ENCODE data around the gene EPB41L4B. TPM values are rescaled to one million over a fixed set of nuclear protein-coding genes. Genes with fewer than 3 reads are reported as not detected.

EPB41L4B gene
- total and polyA plus RNA-seq, 2 experiments from 2014 or later: 11.0 to 32.2 TPM

- Histone ChIP-seq H3K4me2 (no peak overlapping the region), H3K27ac (ENCODE audit: low read depth) (no peak overlapping the region), H3K27me3 (ENCODE audit: insufficient read depth) (no peaks in the 10 kb centered on the region), H2AFZ (no peak overlapping the region), H3K4me1 (ENCODE audit: insufficient read depth) (no peaks in the 10 kb centered on the region), H3F3A (replicated peaks; ENCODE audit: low read depth) (no peaks in the 10 kb centered on the region), H3K36me3 (ENCODE audit: insufficient read depth) (no peaks in the 10 kb centered on the region), H4K20me1 (replicated peaks; ENCODE audit: insufficient read depth) (no peaks in the 10 kb centered on the region), H3K79me2 (replicated peaks; ENCODE audit: insufficient read depth) (no peaks in the 10 kb centered on the region), H3K9me2 (ENCODE audit: insufficient read depth) (no peaks in the 10 kb centered on the region), H3K4me3 (no peak overlapping the region)
- Mint-ChIP-seq H3K4me3 (no peak overlapping the region), H3K4me1 (no peaks in the 10 kb centered on the region), H3K36me3 (ENCODE audit: low read depth) (no peaks in the 10 kb centered on the region), H3K9me3 (no peaks in the 10 kb centered on the region), H3K27ac (no peak overlapping the region), H3K27me3 (ENCODE audit: insufficient read depth, low read depth, poor library complexity) (peaks cover 3% of the 10 kb centered on the region)
- ATAC-seq: no peak
- DNase-seq (ENCODE audit: low spot score): no peak
- TF ChIP-seq ZNF331 (CRISPR knock-in tag; IDR thresholded peaks at IDR 0.05; ENCODE audit: low read depth) (no peak), EZH2phosphoT487 (IDR thresholded peaks at IDR 0.05; ENCODE audit: unreplicated experiment) (no peak), JUNB (IDR thresholded peaks at IDR 0.05; ENCODE audit: unreplicated experiment) (no peak), ZNF114 (CRISPR knock-in tag; IDR thresholded peaks at IDR 0.05) (no peak), CTCF (conservative IDR thresholded peaks at IDR 0.05; ENCODE audit: low read depth in 2 of 2) (peak; percentile 21 to 31; a peak in 2 of 4 replicates), CREB1 (CRISPR knock-in tag; IDR thresholded peaks at IDR 0.05; ENCODE audit: low read depth) (no peak), NANOG (IDR thresholded peaks at IDR 0.05; ENCODE audit: borderline replicate concordance) (no peak)
Measured at GRCh38 chr9:109132567-109133021, 188.3 kb downstream of the EPB41L4B start.

- no peaks in the 10 kb centered on the region for H3K9me3 Mint-ChIP-seq
- no peaks in the 10 kb centered on the region for H3K4me1 Mint-ChIP-seq
- no peaks in the 10 kb centered on the region for H3F3A ChIP-seq (replicated peaks; ENCODE audit: low read depth)
- ATAC-seq (no peak), DNase-seq (ENCODE audit: low spot score) (no peak)
- no peaks in the 10 kb centered on the region for H4K20me1 ChIP-seq (replicated peaks; ENCODE audit: insufficient read depth)
- no peak overlapping the region for H3K27ac Mint-ChIP-seq
- H3K79me2 ChIP-seq (replicated peaks; ENCODE audit: insufficient read depth): no peaks in the 10 kb centered on the region
- no peaks in the 10 kb centered on the region for H3K36me3 ChIP-seq (ENCODE audit: insufficient read depth)
- no peaks in the 10 kb centered on the region for H3K36me3 Mint-ChIP-seq (ENCODE audit: low read depth)
- no peaks in the 10 kb centered on the region for H3K9me2 ChIP-seq (ENCODE audit: insufficient read depth)
- no peak overlapping the region for H3K4me3 Mint-ChIP-seq
- no peak overlapping the region for H3K27ac ChIP-seq (ENCODE audit: low read depth)
- peaks cover 5% of the 10 kb centered on the region for H3K27me3 Mint-ChIP-seq (ENCODE audit: insufficient read depth, low read depth, poor library complexity)
- no peak overlapping the region for H2AFZ ChIP-seq
- H3K4me3 ChIP-seq: no peak overlapping the region
- H3K4me1 ChIP-seq (ENCODE audit: insufficient read depth): no peaks in the 10 kb centered on the region
- no peaks in the 10 kb centered on the region for H3K27me3 ChIP-seq (ENCODE audit: insufficient read depth)
- no peak overlapping the region for H3K4me2 ChIP-seq
- no peak for TF ChIP-seq CTCF (conservative IDR thresholded peaks at IDR 0.05; ENCODE audit: low read depth in 2 of 2)
- no peak for TF ChIP-seq ZNF114 (CRISPR knock-in tag; IDR thresholded peaks at IDR 0.05)
- TF ChIP-seq REST (IDR thresholded peaks at IDR 0.05; ENCODE audit: unreplicated experiment): no peak
- TF ChIP-seq STAT1 (IDR thresholded peaks at IDR 0.05; ENCODE audit: unreplicated experiment): no peak
Measured at GRCh38 chr9:109129470-109130197, 191.2 kb downstream of the EPB41L4B start.
